NCI-H2196 (cell line): Measurements from ENCODE around the gene SLCO4C1.

Source experiments
- DNase-seq: peaks from one replicate; lab custom pipeline; 2025; ENCODE audit not compliant: unreplicated experiment; lab: John Stamatoyannopoulos, UW

SLCO4C1 gene

GRCh38 chr5:102277144-102277543 is 18.9 kb downstream of the SLCO4C1 start:
- DNase-seq: no peak

GRCh38 chr5:102271759-102272158 is 24.3 kb downstream of the SLCO4C1 start:
- no peak for DNase-seq

GRCh38 chr5:102270036-102270435 is 26.0 kb downstream of the SLCO4C1 start:
- no peak for DNase-seq

- no peak for DNase-seq
These were observed 33.4 kb downstream of the SLCO4C1 start for GRCh38 chr5:102262688-102263087.

- no peak for DNase-seq
These were observed 46.7 kb downstream of the SLCO4C1 start for GRCh38 chr5:102249381-102249780.

GRCh38 chr5:102243213-102243612 is 52.9 kb downstream of the SLCO4C1 start:
- DNase-seq: no peak

GRCh38 chr5:102241809-102242421 is 54.2 kb downstream of the SLCO4C1 start:
- DNase-seq: no peak

GRCh38 chr5:102231693-102232619 is 64.1 kb downstream of the SLCO4C1 start:
- DNase-seq: no peak

- no peak for DNase-seq
These were observed 66.4 kb downstream of the SLCO4C1 start for GRCh38 chr5:102229685-102230084.

- DNase-seq: no peak
These were observed 69.8 kb downstream of the SLCO4C1 start for GRCh38 chr5:102226321-102226720.

GRCh38 chr5:102223542-102224477 is 72.3 kb downstream of the SLCO4C1 start:
- peak; percentile 47 for DNase-seq

GRCh38 chr5:102222772-102223171 is 73.3 kb downstream of the SLCO4C1 start:
- DNase-seq: no peak

- no peak for DNase-seq
These were observed 74.1 kb downstream of the SLCO4C1 start for GRCh38 chr5:102221949-102222348.

GRCh38 chr5:102218159-102218558 is 77.9 kb downstream of the SLCO4C1 start:
- DNase-seq: no peak

- no peak for DNase-seq
These were observed 79.4 kb downstream of the SLCO4C1 start for GRCh38 chr5:102216678-102217077.

GRCh38 chr5:102211165-102211564 is 84.9 kb downstream of the SLCO4C1 start:
- no peak for DNase-seq

GRCh38 chr5:102200861-102201260 is 95.2 kb downstream of the SLCO4C1 start:
- DNase-seq: no peak

- no peak for DNase-seq
These were observed 99.6 kb downstream of the SLCO4C1 start for GRCh38 chr5:102196481-102196880.
